DMS79 treated with DMSO at 0.1 percent for 48 hours (cell line): ENCODE data around the gene COBLL1.
"Not testable (repeated sequence)": the region's sequence is repeated elsewhere in the genome, so short reads cannot be mapped to it uniquely, and the experiment has no call there.

Experiments
- DNase-seq: peaks from one replicate; lab custom pipeline; 2025; lab: John Stamatoyannopoulos, UW

COBLL1 gene

DNA sequence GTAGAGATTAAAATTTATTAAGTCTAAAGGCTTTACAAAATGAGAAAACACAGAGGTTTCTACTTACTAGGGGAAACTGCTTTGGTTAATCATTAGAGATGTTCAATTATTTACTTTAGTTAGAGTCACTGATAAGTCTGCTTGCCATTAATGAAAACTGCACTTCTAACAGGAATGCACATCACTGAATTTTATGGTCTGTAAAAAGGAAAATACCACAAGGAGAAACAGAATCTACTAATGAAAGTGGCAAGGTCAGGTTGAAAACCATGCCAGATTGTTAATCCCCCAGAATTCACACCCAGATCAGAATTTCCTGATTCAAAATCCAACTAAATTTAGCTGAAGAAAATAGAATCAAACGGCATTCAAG, 129.9 kb downstream of the COBLL1 start:
- DNase-seq, result no peak

DNA sequence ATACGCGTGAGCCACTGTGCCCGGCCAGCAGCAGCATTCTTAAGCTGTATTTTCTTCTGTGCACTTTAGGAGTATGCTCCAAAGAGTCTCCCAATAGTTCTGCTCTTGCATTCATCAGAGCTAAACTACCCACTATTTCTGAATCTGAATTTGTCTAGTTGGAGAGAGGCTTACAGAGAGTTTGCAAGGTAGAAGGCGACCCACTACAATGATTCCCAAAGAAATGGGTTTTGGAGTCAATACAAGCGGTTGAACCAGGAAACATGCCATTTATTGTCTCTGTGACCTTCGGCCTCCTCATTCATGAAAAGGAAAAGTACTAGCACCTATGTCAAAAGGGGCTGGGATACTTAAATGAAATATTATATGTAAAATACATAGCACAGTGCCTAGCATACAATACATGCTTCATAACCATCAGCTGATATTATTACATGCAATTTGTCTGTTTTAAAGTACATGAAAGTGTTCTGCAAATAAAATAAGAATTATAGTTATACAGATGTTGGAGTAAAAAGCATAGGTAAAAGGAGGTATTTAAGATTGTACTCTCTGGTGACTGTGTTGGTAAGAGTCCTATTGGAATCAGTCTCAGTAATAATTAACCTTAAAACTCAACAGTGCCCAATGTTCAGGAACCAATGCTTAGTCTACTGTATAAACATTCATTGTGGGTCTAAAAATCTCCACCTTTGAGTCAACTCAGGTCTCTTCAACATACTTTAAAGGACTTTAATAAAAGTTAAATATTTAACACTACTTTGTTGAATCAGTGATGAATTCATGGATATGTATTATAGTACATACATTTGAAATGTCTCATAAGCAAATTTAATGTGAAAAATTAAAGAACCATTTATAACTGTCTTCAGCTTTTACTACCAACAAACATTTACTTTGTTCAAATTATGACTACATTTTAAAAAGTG, 130.5 kb downstream of the COBLL1 start:
- no peak for DNase-seq

DNA sequence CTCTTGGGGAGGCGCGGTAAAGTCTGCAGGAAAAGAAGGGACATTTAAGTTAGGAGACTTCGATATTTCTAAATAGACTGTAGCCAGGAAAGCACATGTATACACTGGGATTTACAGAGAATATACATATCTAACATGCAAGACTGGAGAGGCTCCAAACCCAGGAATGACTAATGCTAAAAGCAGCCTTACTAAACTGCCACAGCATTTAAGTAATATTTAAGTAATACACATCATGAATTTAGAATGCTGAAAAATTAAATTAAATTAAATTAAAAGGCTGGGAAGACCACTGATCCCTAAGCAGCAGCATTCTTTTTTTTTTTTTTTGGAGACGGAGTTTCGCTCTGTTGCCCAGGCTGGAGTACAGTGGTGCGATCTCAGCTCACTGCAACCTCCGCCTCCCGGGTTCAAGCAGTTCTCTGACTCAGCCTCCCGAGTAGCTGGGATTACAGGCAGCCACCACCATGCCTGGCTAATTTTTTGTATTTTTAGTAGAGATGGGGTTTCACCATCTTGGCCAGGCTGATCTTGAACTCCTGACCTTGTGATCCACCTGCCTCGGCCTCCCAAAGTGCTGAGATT, 131.3 kb downstream of the COBLL1 start:
- DNase-seq, result not testable (repeated sequence)

DNA sequence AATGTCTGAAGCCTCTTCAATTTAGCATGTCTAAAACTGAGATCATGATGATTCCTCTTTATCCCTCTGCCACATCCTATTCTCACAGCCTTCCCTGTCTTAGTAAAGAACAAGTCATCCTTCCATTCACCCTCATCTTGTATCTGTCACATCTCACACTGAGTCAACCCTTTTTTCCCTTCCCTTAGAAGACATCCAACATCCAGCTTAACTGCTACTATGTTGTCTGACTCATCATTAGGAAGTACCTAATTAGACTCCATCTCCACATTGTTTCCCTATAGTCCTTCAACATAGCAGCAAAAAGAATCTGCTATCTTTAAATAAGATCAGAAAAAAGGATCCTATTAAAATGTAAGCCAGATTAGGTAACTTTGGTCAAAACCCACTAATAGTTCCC, 135.1 kb downstream of the COBLL1 start:
- no peak for DNase-seq

DNA sequence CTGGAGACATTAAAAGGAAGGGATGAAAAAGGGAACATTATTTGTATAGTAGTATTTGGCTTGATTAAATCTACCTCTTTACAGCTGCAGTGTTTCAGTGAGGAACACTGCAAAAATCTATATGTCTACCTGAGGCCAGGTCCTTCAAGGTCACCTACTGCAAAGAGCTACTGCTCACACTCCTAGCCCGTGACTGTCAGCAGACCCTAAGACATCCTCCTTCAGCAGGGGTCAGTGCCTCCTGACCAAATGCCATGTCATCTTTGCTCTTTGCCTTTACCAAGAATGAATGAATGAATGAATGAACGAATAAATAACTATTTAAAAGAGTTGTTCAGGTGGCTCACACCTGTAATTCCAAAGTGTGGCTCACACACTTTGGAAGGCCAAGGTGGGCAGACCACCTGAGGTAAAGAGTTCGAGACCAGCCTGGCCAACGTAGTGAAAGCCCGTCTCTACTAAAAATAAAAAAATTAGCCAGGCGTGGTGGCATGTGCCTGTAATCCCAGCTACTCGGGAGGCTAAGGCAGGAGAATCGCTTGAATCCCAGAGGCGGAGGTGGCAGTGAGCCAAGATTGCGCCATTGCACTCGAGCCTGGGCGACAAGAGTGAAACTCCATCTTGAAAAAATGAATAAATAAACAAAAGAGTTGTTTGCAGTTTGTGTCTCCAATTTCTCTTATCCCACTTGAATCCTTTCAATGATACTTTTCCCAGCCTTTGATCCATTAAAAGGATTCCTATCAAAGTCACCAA, 136.0 kb downstream of the COBLL1 start:
- DNase-seq, result no peak

DNA sequence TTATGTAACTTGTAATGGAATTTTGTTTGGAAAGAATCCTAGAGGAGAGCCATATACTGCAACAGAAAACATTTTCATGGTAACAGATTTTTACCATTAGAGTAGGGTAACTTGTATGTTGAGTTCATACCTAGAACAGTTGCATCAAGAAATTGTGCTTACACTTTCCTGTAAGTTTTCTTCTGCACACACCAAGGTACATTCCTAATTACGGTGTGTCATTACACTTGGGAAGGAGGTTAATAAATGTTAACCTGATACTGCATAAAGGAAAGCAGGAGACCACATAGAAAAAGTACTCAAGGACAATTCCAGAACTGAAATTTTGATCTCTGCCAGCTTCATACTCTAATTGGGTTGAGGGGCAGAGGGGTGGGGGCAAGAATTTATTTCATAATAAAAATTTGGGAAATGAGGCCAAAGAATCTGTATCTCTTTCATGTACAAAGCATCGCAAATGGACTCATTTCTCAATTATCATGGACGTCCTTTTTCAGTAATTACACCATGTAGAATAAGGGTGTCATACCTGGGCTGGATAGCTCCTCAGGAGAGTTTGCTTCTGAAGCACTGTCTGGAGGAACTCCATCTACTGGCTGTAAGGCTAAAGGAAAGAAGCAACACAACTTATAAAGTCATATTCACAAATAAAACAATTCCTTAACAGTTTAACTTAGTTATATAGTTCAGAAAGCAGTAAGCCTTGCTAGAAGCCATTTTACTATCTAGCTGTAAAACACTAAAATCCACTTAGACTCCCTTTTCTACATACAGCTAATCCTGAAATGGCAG, 137.5 kb downstream of the COBLL1 start:
- DNase-seq, result no peak

DNA sequence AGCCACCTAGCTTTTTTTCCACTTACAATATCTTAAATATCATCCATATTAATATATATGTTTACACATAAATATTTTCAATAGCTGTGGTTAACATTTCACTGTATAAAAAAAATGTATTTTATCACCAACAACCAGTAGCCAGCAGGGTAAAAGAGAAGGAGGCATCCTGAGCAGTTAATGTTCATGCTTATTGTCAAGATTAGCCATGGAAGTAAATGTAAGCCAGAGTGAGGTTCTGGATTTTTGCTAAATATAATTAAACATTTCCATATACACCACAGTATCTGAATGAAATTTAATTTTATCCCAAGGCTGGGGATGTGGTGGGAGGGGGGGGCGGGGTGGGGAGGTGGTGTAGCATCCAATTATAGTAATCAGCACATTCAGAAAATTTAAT, 140.1 kb downstream of the COBLL1 start:
- no peak for DNase-seq

DNA sequence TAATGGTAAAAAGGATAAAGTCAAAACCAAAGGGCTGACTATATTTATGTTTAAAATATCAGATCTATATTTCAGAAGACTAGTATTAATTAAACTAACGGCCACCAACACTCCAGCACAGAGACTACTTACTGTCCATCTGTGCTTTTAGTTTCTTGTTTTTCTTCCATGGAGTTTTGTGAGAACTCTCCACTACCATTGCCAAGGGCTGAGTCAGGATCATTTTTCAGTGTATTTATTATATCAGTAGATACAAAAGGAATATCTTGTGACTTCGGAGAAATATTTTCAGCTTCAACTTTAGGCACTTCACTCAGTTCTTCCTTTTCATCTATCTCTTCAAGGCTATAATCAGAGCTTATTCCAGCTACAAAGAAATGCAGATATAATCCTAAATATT, 141.2 kb downstream of the COBLL1 start:
- DNase-seq, result no peak

DNA sequence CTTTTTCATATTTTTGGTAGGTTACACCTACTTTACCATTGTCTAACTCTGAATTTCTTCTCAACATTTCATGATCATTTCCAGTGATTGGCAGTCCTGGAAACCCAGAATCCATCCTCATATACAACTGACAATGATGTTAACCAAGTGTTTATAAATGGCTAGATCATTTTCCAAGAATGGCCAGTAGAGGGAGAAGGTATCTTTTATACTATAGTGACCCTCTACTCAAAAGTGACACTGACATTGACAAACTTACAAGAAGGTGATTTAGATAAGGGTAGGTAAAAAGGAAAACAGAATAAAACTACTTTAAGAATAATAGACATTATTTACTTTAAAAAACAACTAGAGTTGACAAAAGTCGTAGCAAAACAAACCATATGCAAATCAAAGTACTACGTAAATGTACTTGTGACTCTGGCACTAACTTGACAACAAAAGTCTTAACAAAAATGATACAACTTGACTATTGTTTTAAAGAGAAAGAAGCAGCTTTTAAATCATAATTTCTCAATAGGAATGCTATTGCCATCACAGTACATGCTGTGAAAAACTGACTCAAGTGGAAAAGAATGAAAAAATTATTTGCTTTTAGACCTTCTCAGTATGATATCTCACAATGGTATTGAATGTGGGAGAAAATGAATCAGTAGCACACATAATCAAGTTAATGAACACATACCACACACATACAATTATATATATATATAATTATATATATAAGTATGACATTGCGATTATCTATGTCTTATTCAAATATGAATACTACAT, 143.7 kb downstream of the COBLL1 start:
- no peak for DNase-seq

DNA sequence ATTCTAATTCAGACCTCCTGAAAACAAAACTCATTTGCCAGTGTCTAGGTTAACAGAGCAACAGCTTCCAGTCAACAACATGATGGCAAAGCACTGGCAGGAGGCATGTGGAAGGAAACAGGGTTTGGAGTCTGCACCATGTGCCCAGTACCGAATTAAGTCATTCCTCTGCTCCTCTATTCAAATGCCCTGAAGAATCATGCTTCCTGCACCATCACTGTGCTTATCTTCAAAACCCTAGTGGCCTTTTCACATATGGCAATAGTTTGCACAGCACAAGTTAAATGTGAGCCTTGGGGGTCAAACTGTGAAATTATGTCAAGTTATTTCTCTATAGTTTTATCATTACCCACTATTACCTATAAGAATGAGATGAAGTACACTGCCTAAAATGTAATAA, 145.0 kb downstream of the COBLL1 start:
- no peak for DNase-seq

DNA sequence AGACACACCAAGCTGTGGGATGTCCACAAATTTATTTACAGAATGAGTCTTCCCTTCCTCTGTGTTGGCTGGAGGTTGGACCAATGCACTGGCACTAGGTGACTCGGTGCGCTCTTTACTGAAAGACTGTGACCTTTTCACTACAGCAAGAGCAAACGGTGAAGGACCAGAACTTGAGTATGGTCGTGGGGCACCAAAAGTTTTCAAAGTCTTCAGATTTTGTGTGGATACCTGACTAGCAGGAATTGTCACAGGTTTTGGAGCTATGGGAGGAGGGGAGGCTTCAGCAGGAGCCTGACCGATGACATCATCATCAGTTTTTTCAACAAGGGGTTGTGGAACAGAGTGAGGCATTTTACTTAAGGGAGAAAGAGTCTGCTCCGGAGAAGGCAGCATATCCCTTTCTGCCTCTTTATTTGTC, 147.3 kb downstream of the COBLL1 start:
- DNase-seq, result no peak

DNA sequence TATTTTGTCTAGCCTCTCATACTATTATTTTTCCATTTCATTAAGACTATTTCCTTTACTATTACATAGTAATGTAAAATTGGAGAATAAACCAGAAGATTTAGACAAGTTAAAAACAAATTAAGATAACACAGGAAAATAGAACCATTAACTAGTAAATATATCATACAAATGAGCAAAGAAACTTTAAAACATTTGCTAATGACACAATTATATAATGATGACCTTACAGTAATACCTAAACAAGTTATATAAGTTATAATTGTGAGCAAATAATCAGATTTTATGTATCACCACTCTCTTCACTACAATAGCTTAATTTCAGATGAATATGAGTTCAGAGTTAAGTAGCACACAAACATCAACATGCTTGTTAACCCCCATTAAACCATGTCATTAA, 147.8 kb downstream of the COBLL1 start:
- no peak for DNase-seq

DNA sequence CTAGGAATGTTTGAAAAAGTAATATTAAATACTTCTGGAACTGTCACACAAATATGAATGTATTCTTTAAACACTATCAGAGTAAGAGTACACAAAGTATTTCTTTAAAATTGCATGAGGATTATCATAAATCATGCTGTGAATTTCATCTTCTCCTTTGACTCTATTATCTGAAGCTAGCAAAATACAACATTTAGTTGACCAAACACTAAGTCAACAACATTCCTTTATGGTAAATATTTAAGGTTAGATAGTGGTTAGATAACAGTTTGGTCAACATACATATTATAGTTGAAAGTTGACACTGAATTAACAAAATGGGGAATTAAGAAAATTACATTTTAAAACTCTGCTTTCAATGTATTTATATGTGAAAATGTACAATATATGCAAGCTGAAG, 148.2 kb downstream of the COBLL1 start:
- DNase-seq, result no peak

DNA sequence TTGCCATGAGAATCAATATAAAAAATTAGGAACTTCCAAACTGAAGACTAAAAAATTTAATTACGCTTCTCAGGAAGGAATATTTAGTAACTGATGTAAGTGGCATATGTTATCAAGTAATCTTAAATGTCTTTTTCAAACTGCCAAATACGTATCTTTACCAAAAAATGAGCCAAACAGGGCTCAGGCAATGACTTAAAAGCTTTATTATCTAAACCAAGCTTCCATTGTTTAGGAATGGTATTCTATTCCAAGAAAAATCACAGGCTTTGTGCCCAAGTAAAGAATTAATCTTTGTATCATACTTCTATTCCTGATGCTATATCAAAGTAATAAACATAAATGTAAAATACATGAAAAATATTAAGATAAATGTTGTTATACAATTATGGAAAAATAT, 148.7 kb downstream of the COBLL1 start:
- no peak for DNase-seq

DNA sequence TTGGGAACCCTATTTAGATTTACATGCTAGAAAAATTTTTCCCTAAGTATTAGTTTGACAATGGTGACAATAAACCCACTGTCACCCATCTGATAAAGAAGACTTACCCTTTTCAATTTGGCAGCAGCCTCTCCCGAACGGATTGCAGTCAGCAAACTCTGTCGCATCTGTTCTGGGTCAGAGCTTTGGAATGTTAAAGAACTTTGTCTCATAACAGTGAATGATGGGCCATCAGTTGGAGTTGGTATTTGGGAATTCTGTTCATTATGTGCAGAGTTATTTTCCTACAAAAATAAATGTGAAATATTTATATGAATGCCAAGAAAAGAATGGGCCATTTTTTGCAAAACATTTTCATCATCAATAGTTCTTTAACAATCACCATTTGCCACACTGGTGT, 149.5 kb downstream of the COBLL1 start:
- no peak for DNase-seq

DNA sequence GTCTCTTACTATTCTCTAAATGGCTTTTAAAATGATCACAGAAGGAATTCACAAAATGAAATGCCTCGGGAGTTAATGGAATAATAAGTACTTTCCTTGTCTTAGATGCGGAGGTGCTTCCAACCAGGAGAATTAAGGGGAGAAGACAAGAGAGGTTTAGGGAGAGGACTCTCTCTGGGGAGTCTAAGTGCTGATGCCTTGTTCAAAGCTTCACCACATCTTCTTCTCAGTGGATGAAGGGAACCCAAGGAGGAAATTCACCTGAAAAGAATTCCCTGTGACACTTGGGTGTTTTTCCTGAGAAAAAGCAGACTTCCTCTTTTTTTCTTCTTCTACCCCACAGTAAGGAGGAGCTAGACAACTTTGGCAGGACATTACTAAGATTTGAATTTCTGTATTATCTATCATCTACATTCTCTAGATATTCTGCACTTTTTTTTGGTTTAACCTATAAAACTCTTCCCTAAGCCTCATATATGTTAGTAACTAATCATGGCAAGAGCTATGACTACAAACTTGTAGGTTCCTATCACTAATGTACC, 150.2 kb downstream of the COBLL1 start:
- DNase-seq, result no peak

DNA sequence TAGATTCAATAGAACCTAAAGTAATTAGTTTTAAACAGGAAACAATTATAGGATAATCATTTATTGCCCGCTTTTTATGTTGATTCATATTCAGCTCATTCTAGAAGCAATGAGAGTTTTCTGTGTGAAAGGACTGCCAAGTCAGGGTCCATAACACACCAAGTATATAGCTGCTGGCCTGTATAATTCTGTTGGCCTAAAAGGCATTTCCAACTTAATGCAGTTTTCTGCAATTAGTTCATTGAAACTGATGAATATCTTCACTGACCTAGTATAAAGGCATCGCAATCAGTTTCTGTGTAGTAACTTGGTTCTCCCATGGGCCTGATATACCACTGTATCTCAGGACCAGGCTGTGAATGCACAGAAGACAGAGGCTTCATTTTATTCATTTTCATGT, 151.3 kb downstream of the COBLL1 start:
- no peak for DNase-seq

DNA sequence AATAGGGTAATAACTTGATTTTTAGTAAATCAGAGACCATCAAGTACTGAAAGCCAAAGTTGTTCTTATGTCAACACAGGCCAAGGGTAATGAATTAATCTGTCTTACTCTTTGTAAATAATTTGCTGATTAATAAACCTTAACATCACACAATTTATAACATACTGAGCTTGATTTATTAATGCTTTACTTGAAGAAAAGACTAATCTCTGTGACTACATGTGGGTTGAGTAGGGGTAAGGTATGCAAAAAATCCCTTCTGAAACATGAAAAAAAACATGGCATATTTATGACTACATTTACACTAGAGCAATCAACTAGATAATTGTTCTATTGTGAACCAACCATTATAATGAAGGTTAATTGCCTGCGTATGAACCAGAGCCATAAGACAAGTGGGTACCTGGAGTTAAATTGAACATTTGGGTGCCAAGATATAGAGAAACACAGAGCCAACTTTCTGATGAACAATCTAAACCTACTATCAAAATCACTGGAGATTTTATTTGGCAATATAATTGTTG, 152.7 kb downstream of the COBLL1 start:
- DNase-seq, result no peak

DNA sequence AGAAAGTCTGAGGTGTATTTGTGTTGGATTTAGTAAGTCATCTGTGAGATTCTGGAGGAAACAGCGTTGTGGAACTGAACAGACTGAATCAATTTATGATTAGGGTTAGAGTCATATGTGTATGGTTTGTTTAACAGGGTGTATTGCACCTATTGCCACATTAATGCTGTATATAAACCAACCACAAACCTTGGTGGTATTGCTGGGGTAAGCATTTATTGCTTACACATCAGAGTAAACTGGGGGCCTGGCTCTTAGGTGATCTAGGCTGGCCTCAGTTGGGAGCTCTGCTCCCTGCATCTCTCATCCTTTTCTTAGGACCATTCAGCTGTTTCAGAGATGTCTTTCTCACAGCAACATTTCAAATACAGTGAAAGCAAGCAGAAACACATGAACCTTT, 160.6 kb downstream of the COBLL1 start:
- no peak for DNase-seq

DNA sequence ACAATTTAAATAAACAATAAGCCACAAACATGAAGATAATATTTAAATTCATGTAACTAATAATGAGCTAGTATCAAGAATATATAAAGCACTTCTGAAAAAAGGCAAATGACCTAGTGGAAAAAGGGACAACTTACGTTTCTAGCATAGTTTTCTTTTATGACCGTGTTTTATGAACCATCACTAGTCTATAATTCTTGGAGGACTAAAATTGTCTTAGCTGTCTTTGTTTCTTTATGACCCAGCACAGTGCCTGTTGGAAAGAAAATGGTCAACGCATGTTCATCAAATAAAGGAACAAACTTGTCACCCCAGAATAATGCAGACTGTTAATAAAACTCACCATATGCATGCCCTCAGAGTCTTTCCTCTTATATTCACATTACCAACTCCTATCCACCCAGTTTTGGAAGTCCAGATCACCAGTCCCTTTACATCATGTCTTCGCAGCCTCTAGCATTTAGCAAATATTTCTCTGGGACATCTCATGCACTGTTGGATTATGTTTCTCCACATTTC, 162.9 kb downstream of the COBLL1 start:
- DNase-seq, result no peak

DNA sequence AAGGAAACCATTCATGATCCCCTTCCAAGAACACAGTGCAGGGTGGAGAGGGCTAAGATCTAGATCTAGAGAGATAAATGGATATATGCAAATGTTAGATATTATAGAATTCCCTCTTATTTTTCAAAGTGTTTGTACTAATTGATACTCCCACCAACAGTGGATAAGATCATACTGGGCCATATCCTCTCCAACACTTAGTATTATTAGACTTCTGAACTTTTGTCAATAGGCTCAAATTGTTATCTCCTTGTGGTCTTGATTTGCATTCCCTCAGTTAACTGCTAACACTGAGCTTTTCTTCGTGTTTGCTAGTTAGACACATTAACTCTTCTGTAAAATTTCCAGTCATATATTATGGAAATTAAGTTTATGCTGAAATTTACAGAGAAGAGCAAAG, 163.9 kb downstream of the COBLL1 start:
- no peak for DNase-seq
